ENCODE results near the gene PLCH1.

Gene PLCH1

GRCh38 chr3:155648013-155648591, 96.8 kb downstream of the PLCH1 start:
- H3K9me3 ChIP-seq, result no peaks in the 10 kb centered on the region
- H3K4me3 ChIP-seq (ENCODE audit: low read depth, low read length), result no peak overlapping the region
- H3K27me3 ChIP-seq, result 0 out of 2 replicates have a peak, but pooled peaks cover 3% of the 10 kb centered on the region
- no peaks in the 10 kb centered on the region for H3K36me3 ChIP-seq
- H3K4me1 ChIP-seq, result no peaks in the 10 kb centered on the region
- no peak for DNase-seq
- no peak for TF ChIP-seq CTCF (IDR thresholded peaks at IDR 0.05; ENCODE audit: low read depth, low read length)

GRCh38 chr3:155647206-155647605, 97.7 kb downstream of the PLCH1 start:
- Histone ChIP-seq H3K27me3 (0 out of 2 replicates have a peak, but pooled peaks cover 3% of the 10 kb centered on the region), H3K4me1 (no peaks in the 10 kb centered on the region), H3K36me3 (no peaks in the 10 kb centered on the region), H3K9me3 (no peaks in the 10 kb centered on the region), H3K4me3 (ENCODE audit: low read depth, low read length) (no peak overlapping the region)
- no peak for DNase-seq
- TF ChIP-seq CTCF (IDR thresholded peaks at IDR 0.05; ENCODE audit: low read depth, low read length), result no peak

GRCh38 chr3:155646669-155647068, 98.2 kb downstream of the PLCH1 start:
- H3K27me3 ChIP-seq, result 0 out of 2 replicates have a peak, but pooled peaks cover under 1% of the 10 kb centered on the region
- H3K9me3 ChIP-seq, result no peaks in the 10 kb centered on the region
- no peaks in the 10 kb centered on the region for H3K36me3 ChIP-seq
- no peaks in the 10 kb centered on the region for H3K4me1 ChIP-seq
- no peak for DNase-seq
- TF ChIP-seq CTCF (IDR thresholded peaks at IDR 0.05; ENCODE audit: low read depth, low read length), result no peak
- H3K4me3 ChIP-seq (ENCODE audit: low read depth, low read length), result no peak overlapping the region

GRCh38 chr3:155646128-155646527, 98.7 kb downstream of the PLCH1 start:
- DNase-seq, result no peak
- H3K9me3 ChIP-seq, result no peaks in the 10 kb centered on the region
- no peak overlapping the region for H3K4me3 ChIP-seq (ENCODE audit: low read depth, low read length)
- no peaks in the 10 kb centered on the region for H3K4me1 ChIP-seq
- no peak for TF ChIP-seq CTCF (IDR thresholded peaks at IDR 0.05; ENCODE audit: low read depth, low read length)
- H3K36me3 ChIP-seq, result no peaks in the 10 kb centered on the region
- no peaks in the 10 kb centered on the region for H3K27me3 ChIP-seq

- Histone ChIP-seq H3K4me1 (no peaks in the 10 kb centered on the region), H3K27me3 (no peaks in the 10 kb centered on the region), H3K4me3 (ENCODE audit: low read depth, low read length) (no peak overlapping the region), H3K36me3 (no peaks in the 10 kb centered on the region), H3K9me3 (no peaks in the 10 kb centered on the region)
- DNase-seq, result no peak
- no peak for TF ChIP-seq CTCF (IDR thresholded peaks at IDR 0.05; ENCODE audit: low read depth, low read length)
Observed at GRCh38 chr3:155643581-155644165, 101.2 kb downstream of the PLCH1 start.

GRCh38 chr3:155641956-155642355, 102.9 kb downstream of the PLCH1 start:
- no peak for DNase-seq
- Histone ChIP-seq H3K27me3 (no peaks in the 10 kb centered on the region), H3K4me1 (no peaks in the 10 kb centered on the region), H3K9me3 (no peaks in the 10 kb centered on the region), H3K36me3 (no peaks in the 10 kb centered on the region), H3K4me3 (ENCODE audit: low read depth, low read length) (no peak overlapping the region)
- TF ChIP-seq CTCF (IDR thresholded peaks at IDR 0.05; ENCODE audit: low read depth, low read length), result no peak

Measured in BE2C (cell line).